Measurements from ENCODE around the gene RABL2B.

Gene RABL2B

GRCh38 chr22:50738649-50739227, 44.7 kb downstream of the RABL2B start:
- no peak for DNase-seq (ENCODE audit: low read depth, low spot score)

GRCh38 chr22:50737728-50738648, 45.4 kb downstream of the RABL2B start, which contains the start of gene ACR:
Gene ACR, plus strand, starts transcription at chr22:50738204. Its CDS starts 32 bp downstream, at chr22:50738236.
- no peak for DNase-seq (ENCODE audit: low read depth, low spot score)

GRCh38 chr22:50735739-50736030, 47.8 kb downstream of the RABL2B start:
- no peak for DNase-seq (ENCODE audit: low read depth, low spot score)

- no peak for DNase-seq (ENCODE audit: low read depth, low spot score)
Observed at GRCh38 chr22:50734986-50735738, 48.3 kb downstream of the RABL2B start.

- DNase-seq (ENCODE audit: low read depth, low spot score) = no peak
Observed at GRCh38 chr22:50734343-50734771, 49.1 kb downstream of the RABL2B start.

GRCh38 chr22:50733521-50734342, 49.7 kb downstream of the RABL2B start:
- no peak for DNase-seq (ENCODE audit: low read depth, low spot score)

- no peak for DNase-seq (ENCODE audit: low read depth, low spot score)
Observed at GRCh38 chr22:50732681-50733080, 50.8 kb downstream of the RABL2B start.

GRCh38 chr22:50731811-50732624, 51.4 kb downstream of the RABL2B start:
- no peak for DNase-seq (ENCODE audit: low read depth, low spot score)

GRCh38 chr22:50730941-50731661, 52.3 kb downstream of the RABL2B start:
- no peak for DNase-seq (ENCODE audit: low read depth, low spot score)

- DNase-seq (ENCODE audit: low read depth, low spot score) = no peak
Observed at GRCh38 chr22:50730013-50730891, 53.2 kb downstream of the RABL2B start.

- no peak for DNase-seq (ENCODE audit: low read depth, low spot score)
Observed at GRCh38 chr22:50729391-50730012, 53.9 kb downstream of the RABL2B start.

GRCh38 chr22:50728523-50728931, 54.9 kb downstream of the RABL2B start:
- no peak for DNase-seq (ENCODE audit: low read depth, low spot score)

GRCh38 chr22:50727678-50728522, 55.5 kb downstream of the RABL2B start:
- DNase-seq (ENCODE audit: low read depth, low spot score) = no peak

- DNase-seq (ENCODE audit: low read depth, low spot score) = no peak
Observed at GRCh38 chr22:50726643-50727340, 56.6 kb downstream of the RABL2B start.

GRCh38 chr22:50725597-50725996, 57.8 kb downstream of the RABL2B start:
- no peak for DNase-seq (ENCODE audit: low read depth, low spot score)

- DNase-seq (ENCODE audit: low read depth, low spot score) = no peak
Observed at GRCh38 chr22:50724616-50725015, 58.8 kb downstream of the RABL2B start.

- no peak for DNase-seq (ENCODE audit: low read depth, low spot score)
Observed at GRCh38 chr22:50723991-50724390, 59.4 kb downstream of the RABL2B start.

Data from brain pericyte (primary cell).